Measurements from ENCODE around the gene SSTR4. TPM values are rescaled to one million over a fixed set of nuclear protein-coding genes. Genes with fewer than 3 reads are reported as not detected.

The SSTR4 gene
- total RNA-seq, 2 donors from 2014 or later = not detected

GRCh38 chr20:22999756-23000155 lies 35.4 kb upstream of the SSTR4 start:
- no peaks in the 10 kb centered on the region for H3K4me1 ChIP-seq
- H3K4me3 ChIP-seq = no peak overlapping the region
- H3K9me3 ChIP-seq = no peaks in the 10 kb centered on the region
- H3K27me3 ChIP-seq = no peaks in the 10 kb centered on the region
- TF ChIP-seq, protein P1, sequence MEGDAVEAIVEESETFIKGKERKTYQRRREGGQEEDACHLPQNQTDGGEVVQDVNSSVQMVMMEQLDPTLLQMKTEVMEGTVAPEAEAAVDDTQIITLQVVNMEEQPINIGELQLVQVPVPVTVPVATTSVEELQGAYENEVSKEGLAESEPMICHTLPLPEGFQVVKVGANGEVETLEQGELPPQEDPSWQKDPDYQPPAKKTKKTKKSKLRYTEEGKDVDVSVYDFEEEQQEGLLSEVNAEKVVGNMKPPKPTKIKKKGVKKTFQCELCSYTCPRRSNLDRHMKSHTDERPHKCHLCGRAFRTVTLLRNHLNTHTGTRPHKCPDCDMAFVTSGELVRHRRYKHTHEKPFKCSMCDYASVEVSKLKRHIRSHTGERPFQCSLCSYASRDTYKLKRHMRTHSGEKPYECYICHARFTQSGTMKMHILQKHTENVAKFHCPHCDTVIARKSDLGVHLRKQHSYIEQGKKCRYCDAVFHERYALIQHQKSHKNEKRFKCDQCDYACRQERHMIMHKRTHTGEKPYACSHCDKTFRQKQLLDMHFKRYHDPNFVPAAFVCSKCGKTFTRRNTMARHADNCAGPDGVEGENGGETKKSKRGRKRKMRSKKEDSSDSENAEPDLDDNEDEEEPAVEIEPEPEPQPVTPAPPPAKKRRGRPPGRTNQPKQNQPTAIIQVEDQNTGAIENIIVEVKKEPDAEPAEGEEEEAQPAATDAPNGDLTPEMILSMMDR (IDR thresholded peaks at IDR 0.05) = no peak
- H3K27ac ChIP-seq = no peak overlapping the region
- no peaks in the 10 kb centered on the region for H3K36me3 ChIP-seq
- DNase-seq (ENCODE audit: low spot score) = no peak

GRCh38 chr20:23000232-23000947 lies 34.7 kb upstream of the SSTR4 start:
- Histone ChIP-seq H3K27ac (no peak overlapping the region), H3K4me1 (no peaks in the 10 kb centered on the region), H3K4me3 (no peak overlapping the region), H3K27me3 (no peaks in the 10 kb centered on the region), H3K36me3 (no peaks in the 10 kb centered on the region), H3K9me3 (no peaks in the 10 kb centered on the region)
- no peak for DNase-seq (ENCODE audit: low spot score)
- TF ChIP-seq, protein P1 (IDR thresholded peaks at IDR 0.05) = no peak

- no peaks in the 10 kb centered on the region for H3K36me3 ChIP-seq
- TF ChIP-seq, protein P1 (IDR thresholded peaks at IDR 0.05) = no peak
- DNase-seq (ENCODE audit: low spot score) = no peak
Observed at GRCh38 chr20:23002276-23002675, 32.8 kb upstream of the SSTR4 start.

GRCh38 chr20:23003077-23003635 lies 32.0 kb upstream of the SSTR4 start:
- H3K4me3 ChIP-seq = no peak overlapping the region
- no peaks in the 10 kb centered on the region for H3K27me3 ChIP-seq
- H3K9me3 ChIP-seq = no peaks in the 10 kb centered on the region
- TF ChIP-seq, protein P1 (IDR thresholded peaks at IDR 0.05) = no peak
- no peaks in the 10 kb centered on the region for H3K36me3 ChIP-seq
- no peak for DNase-seq (ENCODE audit: low spot score)
- no peak overlapping the region for H3K27ac ChIP-seq
- no peaks in the 10 kb centered on the region for H3K4me1 ChIP-seq

More at GRCh38 chr20:23002276-23002675, 32.8 kb upstream of the SSTR4 start:
- Histone ChIP-seq H3K4me3 (no peak overlapping the region), H3K4me1 (no peaks in the 10 kb centered on the region), H3K9me3 (no peaks in the 10 kb centered on the region), H3K27me3 (no peaks in the 10 kb centered on the region), H3K27ac (no peak overlapping the region)

DNA sequence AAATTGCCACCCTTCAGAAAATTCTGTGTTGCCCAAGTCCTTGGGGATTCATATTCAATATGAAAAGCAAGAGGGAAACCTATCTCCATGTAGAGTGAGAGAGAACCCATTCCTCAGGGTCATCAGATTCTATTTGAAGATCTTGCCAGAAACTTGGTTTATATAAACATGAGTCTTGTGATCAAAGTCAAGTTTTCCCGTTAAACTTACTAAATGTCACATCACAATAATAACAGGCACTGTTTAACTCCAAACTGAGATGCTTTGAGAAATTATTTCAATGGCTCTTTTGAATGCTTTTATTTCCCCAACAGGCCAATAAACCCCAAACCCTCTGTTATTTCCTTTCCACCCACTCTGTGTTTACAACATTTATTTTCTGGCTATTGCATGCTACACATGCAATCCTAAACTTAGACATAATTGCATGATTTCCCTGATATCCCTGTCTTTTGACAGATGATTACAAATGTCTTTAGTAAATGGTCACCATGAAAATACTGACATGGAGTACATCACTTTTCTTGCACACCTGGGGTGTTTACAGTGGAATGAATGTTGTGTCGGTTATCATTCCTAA lies 31.1 kb upstream of the SSTR4 start:
- no peak for DNase-seq (ENCODE audit: low spot score)
- H3K4me3 ChIP-seq = no peak overlapping the region

More for the DNA sequence above, 31.1 kb upstream of the SSTR4 start:
- H3K4me1 ChIP-seq = no peaks in the 10 kb centered on the region
- TF ChIP-seq, protein P1 (IDR thresholded peaks at IDR 0.05) = no peak
- no peaks in the 10 kb centered on the region for H3K27me3 ChIP-seq
- H3K9me3 ChIP-seq = no peaks in the 10 kb centered on the region
- no peaks in the 10 kb centered on the region for H3K36me3 ChIP-seq
- H3K27ac ChIP-seq = no peak overlapping the region
